ENCODE results near the gene TLK2.

GRCh38 chr17:62631086-62631935, 152.7 kb downstream of the TLK2 start:
- TF ChIP-seq TCF7L2 (IDR thresholded peaks at IDR 0.05; ENCODE audit: low read depth, low read length) (no peak), CTCF (IDR thresholded peaks at IDR 0.05) (no peak), POLR2AphosphoS5 (IDR thresholded peaks at IDR 0.05; ENCODE audit: low read depth, low read length) (no peak)

All from Panc1 (cell line).